G401.6 (cell line): ENCODE data around the gene SACS.

ENCODE experiments used
- FAIRE-seq: peaks from 2 replicates; lab custom pipeline; 2012; peaks lifted over from hg19 to GRCh38; lab: Jason Lieb, UNC

Gene SACS

GRCh38 chr13:23433171-23434153 is at the start of gene SACS:
TSS of gene SACS (minus strand) at chr13:23433702. CDS start at chr13:23411239, 22,463 bp downstream.
- no peak for FAIRE-seq

GRCh38 chr13:23480324-23480723 is 46.8 kb upstream of the SACS start:
- no peak for FAIRE-seq

- no peak for FAIRE-seq
Measured at GRCh38 chr13:23477101-23477500, 43.6 kb upstream of the SACS start.

GRCh38 chr13:23473221-23473620 is 39.7 kb upstream of the SACS start:
- FAIRE-seq: no peak

- no peak for FAIRE-seq
Measured at GRCh38 chr13:23472189-23472588, 38.7 kb upstream of the SACS start.

GRCh38 chr13:23470790-23471614 is 37.5 kb upstream of the SACS start:
- FAIRE-seq: no peak

- FAIRE-seq: no peak
Measured at GRCh38 chr13:23469951-23470421, 36.5 kb upstream of the SACS start.

GRCh38 chr13:23468811-23469210 is 35.3 kb upstream of the SACS start:
- no peak for FAIRE-seq

GRCh38 chr13:23467932-23468278 is 34.4 kb upstream of the SACS start:
- no peak for FAIRE-seq

GRCh38 chr13:23467048-23467931 is 33.8 kb upstream of the SACS start:
- FAIRE-seq: no peak

GRCh38 chr13:23466144-23467002 is 32.9 kb upstream of the SACS start:
- FAIRE-seq: no peak

- no peak for FAIRE-seq
Measured at GRCh38 chr13:23463661-23464060, 30.2 kb upstream of the SACS start.

- no peak for FAIRE-seq
Measured at GRCh38 chr13:23462815-23463559, 29.5 kb upstream of the SACS start.

GRCh38 chr13:23461544-23461943 is 28.0 kb upstream of the SACS start:
- FAIRE-seq: no peak

GRCh38 chr13:23460921-23461320 is 27.4 kb upstream of the SACS start:
- no peak for FAIRE-seq

GRCh38 chr13:23460309-23460708 is 26.8 kb upstream of the SACS start:
- FAIRE-seq: no peak

GRCh38 chr13:23458989-23459388 is 25.5 kb upstream of the SACS start:
- FAIRE-seq: no peak

GRCh38 chr13:23456437-23457210 is 23.1 kb upstream of the SACS start:
- no peak for FAIRE-seq

GRCh38 chr13:23455401-23456185 is 22.1 kb upstream of the SACS start:
- no peak for FAIRE-seq
